K562 (cell line): ENCODE results near the gene PUS7. TPM values are rescaled to one million over a fixed set of nuclear protein-coding genes. Genes with fewer than 3 reads are reported as not detected.
A peak's percentile ranks its signal among the peaks of the same experiment; 100 is the strongest.

Source experiments
- CEBPG ChIP-seq, 3 experiments: fragments of 200-800 bp in 1 of 3; sonication (Bioruptor generic) in 1 of 3; sonication (generic) in 1 of 3; formaldehyde crosslinking in 1 of 3; IDR thresholded peaks in 2 of 3; conservative IDR thresholded peaks in 1 of 3; 2 replicates each; pipeline versions ENCODE4 v1.6.1 to v1.8.0; 2016 to 2022; ENCODE audit warnings: missing compliant biosample characterization in 2 of 3, missing genetic modification characterization in 2 of 3, mild to moderate bottlenecking in 1 of 3, missing genetic modification reagents in 1 of 3
- CSDE1 ChIP-seq, 2 experiments: fragments of 450-650 bp; IDR thresholded peaks; 2 replicates each; pipeline ENCODE4 v1.6.1; 2016; ENCODE audit warnings: mild to moderate bottlenecking in 1 of 2
- FOXJ3 ChIP-seq: sonication (generic); formaldehyde crosslinking; IDR thresholded peaks from 2 replicates; pipeline ENCODE4 v1.4.0; 2020; ENCODE audit warnings: mild to moderate bottlenecking, missing genetic modification reagents
- HNRNPK ChIP-seq: fragments of 200-400 bp; formaldehyde crosslinking; IDR thresholded peaks from one replicate; pipeline ENCODE4 v1.6.1; 2018; ENCODE audit warnings: mild to moderate bottlenecking, low read depth, low read length; ENCODE audit not compliant: poor library complexity, severe bottlenecking
- MAFF ChIP-seq: IDR thresholded peaks from 2 replicates; pipeline ENCODE4 v1.6.1; 2012; ENCODE audit warnings: low read length, improper control_type of control experiment
- NFE2 ChIP-seq: IDR thresholded peaks from 2 replicates; pipeline ENCODE4 v1.6.1; 2014; ENCODE audit warnings: antibody characterized with exemption, low read depth
- SMAD2 ChIP-seq: fragments of 150-350 bp; IDR thresholded peaks from 2 replicates; pipeline ENCODE4 v1.6.1; 2014; ENCODE audit warnings: low read depth, mild to moderate bottlenecking, low read length
- XRCC3 ChIP-seq: fragments of 450-650 bp; IDR thresholded peaks from 2 replicates; pipeline ENCODE4 v1.6.1; 2017; ENCODE audit warnings: mild to moderate bottlenecking, moderate library complexity
- polyA plus RNA-seq, 8 experiments: library from polyadenylated mRNA; depleted of rRNA in 4 of 8; stranded (reverse) in 5 of 8; unstranded in 3 of 8; fragments of >200 nt; fragmentation: Nextera tagmentation in 2 of 8; fragmentation: Illumina TruSeq in 1 of 8; extraction: Ambion mirVana in 2 of 8; extraction: Trizol in 1 of 8; gene quantifications; 2 replicates each; pipeline versions ENCODE4 v1.2.1 to v1.2.3, GENCODE V29; 2011 to 2014; ENCODE audit warnings: inconsistent platforms in 1 of 8, missing spikeins in 1 of 8
- total RNA-seq, 7 experiments: library from RNA; depleted of rRNA in 6 of 7; stranded (reverse); fragments of >200 nt in 6 of 7; fragmentation: Illumina TruSeq in 2 of 7; extraction: Trizol in 2 of 7; gene quantifications; 2 replicates each; pipeline versions ENCODE4 v1.2.1 to v1.2.3, GENCODE V29; 2011 to 2021; ENCODE audit warnings: low replicate concordance in 1 of 7
- TF ChIP-seq, protein P1 (sequence below): fragments of 450-650 bp; formaldehyde crosslinking; IDR thresholded peaks from 2 replicates; pipeline ENCODE4 v1.4.0; 2020; ENCODE audit warnings: mild to moderate bottlenecking, moderate library complexity
- TF ChIP-seq, protein P2 (sequence below): fragments of 450-650 bp; IDR thresholded peaks from 2 replicates; pipeline ENCODE4 v1.6.1; 2016; ENCODE audit warnings: mild to moderate bottlenecking, moderate library complexity
- TF ChIP-seq, protein P3 (sequence below): sonication (generic); IDR thresholded peaks from 2 replicates; pipeline ENCODE4 v1.6.1; 2016
- TF ChIP-seq, protein P4 (sequence below): fragments of 450-650 bp; IDR thresholded peaks from 2 replicates; pipeline ENCODE4 v1.6.1; 2016; ENCODE audit warnings: low read depth, mild to moderate bottlenecking, moderate library complexity
- TF ChIP-seq, protein P5 (sequence below): fragments of 450-650 bp; IDR thresholded peaks from 2 replicates; pipeline ENCODE4 v1.6.1; 2016

The PUS7 gene
- total and polyA plus RNA-seq, 9 of the 15 experiments (the other 6 are each of a cell fraction or from before 2014, with no cell fraction given), result 15.1 to 95.6 (median 63.2) TPM

DNA sequence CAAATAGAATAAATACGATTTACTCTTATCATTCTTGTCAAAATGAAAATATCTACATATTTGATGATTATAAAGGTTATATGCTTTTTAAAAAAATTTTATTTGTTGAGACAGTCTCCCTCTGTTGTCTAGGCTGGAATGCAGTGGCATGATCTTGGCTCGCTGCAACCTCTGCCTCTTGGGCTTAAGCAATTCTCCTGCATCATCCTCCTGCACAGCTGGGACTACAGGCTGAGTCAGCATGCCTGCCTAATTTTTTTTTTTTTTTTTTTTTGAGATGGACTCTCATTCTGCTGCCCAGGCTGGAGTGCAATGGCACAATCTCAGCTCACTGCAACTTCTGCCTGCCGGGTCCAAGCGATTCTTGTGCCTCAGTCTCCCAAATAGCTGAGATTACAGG, 48.9 kb downstream of the PUS7 start (continued):
- no peak for TF ChIP-seq FOXJ3 (CRISPR knock-in tag)
- TF ChIP-seq XRCC3, result no peak
- TF ChIP-seq, protein P1, sequence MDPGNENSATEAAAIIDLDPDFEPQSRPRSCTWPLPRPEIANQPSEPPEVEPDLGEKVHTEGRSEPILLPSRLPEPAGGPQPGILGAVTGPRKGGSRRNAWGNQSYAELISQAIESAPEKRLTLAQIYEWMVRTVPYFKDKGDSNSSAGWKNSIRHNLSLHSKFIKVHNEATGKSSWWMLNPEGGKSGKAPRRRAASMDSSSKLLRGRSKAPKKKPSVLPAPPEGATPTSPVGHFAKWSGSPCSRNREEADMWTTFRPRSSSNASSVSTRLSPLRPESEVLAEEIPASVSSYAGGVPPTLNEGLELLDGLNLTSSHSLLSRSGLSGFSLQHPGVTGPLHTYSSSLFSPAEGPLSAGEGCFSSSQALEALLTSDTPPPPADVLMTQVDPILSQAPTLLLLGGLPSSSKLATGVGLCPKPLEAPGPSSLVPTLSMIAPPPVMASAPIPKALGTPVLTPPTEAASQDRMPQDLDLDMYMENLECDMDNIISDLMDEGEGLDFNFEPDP, result no peak
- no peak for TF ChIP-seq SMAD2
- TF ChIP-seq CEBPG (CRISPR knock-in tag; IDR thresholded peaks at IDR 0.05), result no peak
- TF ChIP-seq CEBPG (tag; conservative IDR thresholded peaks at IDR 0.05 in 1 of 2, IDR thresholded peaks at IDR 0.05 in 1 of 2), result peak in 1 of 2 experiments; percentile 37; a peak in 1 of 4 replicates
- TF ChIP-seq HNRNPK, result no peak
- peak; percentile 25; the same call in 1 of the 2 replicates for TF ChIP-seq NFE2
- TF ChIP-seq, protein P2, sequence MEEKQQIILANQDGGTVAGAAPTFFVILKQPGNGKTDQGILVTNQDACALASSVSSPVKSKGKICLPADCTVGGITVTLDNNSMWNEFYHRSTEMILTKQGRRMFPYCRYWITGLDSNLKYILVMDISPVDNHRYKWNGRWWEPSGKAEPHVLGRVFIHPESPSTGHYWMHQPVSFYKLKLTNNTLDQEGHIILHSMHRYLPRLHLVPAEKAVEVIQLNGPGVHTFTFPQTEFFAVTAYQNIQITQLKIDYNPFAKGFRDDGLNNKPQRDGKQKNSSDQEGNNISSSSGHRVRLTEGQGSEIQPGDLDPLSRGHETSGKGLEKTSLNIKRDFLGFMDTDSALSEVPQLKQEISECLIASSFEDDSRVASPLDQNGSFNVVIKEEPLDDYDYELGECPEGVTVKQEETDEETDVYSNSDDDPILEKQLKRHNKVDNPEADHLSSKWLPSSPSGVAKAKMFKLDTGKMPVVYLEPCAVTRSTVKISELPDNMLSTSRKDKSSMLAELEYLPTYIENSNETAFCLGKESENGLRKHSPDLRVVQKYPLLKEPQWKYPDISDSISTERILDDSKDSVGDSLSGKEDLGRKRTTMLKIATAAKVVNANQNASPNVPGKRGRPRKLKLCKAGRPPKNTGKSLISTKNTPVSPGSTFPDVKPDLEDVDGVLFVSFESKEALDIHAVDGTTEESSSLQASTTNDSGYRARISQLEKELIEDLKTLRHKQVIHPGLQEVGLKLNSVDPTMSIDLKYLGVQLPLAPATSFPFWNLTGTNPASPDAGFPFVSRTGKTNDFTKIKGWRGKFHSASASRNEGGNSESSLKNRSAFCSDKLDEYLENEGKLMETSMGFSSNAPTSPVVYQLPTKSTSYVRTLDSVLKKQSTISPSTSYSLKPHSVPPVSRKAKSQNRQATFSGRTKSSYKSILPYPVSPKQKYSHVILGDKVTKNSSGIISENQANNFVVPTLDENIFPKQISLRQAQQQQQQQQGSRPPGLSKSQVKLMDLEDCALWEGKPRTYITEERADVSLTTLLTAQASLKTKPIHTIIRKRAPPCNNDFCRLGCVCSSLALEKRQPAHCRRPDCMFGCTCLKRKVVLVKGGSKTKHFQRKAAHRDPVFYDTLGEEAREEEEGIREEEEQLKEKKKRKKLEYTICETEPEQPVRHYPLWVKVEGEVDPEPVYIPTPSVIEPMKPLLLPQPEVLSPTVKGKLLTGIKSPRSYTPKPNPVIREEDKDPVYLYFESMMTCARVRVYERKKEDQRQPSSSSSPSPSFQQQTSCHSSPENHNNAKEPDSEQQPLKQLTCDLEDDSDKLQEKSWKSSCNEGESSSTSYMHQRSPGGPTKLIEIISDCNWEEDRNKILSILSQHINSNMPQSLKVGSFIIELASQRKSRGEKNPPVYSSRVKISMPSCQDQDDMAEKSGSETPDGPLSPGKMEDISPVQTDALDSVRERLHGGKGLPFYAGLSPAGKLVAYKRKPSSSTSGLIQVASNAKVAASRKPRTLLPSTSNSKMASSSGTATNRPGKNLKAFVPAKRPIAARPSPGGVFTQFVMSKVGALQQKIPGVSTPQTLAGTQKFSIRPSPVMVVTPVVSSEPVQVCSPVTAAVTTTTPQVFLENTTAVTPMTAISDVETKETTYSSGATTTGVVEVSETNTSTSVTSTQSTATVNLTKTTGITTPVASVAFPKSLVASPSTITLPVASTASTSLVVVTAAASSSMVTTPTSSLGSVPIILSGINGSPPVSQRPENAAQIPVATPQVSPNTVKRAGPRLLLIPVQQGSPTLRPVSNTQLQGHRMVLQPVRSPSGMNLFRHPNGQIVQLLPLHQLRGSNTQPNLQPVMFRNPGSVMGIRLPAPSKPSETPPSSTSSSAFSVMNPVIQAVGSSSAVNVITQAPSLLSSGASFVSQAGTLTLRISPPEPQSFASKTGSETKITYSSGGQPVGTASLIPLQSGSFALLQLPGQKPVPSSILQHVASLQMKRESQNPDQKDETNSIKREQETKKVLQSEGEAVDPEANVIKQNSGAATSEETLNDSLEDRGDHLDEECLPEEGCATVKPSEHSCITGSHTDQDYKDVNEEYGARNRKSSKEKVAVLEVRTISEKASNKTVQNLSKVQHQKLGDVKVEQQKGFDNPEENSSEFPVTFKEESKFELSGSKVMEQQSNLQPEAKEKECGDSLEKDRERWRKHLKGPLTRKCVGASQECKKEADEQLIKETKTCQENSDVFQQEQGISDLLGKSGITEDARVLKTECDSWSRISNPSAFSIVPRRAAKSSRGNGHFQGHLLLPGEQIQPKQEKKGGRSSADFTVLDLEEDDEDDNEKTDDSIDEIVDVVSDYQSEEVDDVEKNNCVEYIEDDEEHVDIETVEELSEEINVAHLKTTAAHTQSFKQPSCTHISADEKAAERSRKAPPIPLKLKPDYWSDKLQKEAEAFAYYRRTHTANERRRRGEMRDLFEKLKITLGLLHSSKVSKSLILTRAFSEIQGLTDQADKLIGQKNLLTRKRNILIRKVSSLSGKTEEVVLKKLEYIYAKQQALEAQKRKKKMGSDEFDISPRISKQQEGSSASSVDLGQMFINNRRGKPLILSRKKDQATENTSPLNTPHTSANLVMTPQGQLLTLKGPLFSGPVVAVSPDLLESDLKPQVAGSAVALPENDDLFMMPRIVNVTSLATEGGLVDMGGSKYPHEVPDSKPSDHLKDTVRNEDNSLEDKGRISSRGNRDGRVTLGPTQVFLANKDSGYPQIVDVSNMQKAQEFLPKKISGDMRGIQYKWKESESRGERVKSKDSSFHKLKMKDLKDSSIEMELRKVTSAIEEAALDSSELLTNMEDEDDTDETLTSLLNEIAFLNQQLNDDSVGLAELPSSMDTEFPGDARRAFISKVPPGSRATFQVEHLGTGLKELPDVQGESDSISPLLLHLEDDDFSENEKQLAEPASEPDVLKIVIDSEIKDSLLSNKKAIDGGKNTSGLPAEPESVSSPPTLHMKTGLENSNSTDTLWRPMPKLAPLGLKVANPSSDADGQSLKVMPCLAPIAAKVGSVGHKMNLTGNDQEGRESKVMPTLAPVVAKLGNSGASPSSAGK, result no peak
- TF ChIP-seq, protein P3, sequence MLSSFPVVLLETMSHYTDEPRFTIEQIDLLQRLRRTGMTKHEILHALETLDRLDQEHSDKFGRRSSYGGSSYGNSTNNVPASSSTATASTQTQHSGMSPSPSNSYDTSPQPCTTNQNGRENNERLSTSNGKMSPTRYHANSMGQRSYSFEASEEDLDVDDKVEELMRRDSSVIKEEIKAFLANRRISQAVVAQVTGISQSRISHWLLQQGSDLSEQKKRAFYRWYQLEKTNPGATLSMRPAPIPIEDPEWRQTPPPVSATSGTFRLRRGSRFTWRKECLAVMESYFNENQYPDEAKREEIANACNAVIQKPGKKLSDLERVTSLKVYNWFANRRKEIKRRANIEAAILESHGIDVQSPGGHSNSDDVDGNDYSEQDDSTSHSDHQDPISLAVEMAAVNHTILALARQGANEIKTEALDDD, result no peak
- TF ChIP-seq, protein P4, sequence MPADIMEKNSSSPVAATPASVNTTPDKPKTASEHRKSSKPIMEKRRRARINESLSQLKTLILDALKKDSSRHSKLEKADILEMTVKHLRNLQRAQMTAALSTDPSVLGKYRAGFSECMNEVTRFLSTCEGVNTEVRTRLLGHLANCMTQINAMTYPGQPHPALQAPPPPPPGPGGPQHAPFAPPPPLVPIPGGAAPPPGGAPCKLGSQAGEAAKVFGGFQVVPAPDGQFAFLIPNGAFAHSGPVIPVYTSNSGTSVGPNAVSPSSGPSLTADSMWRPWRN, result no peak
- peak; percentile 17; the same call in 1 of the 2 replicates for TF ChIP-seq MAFF
- TF ChIP-seq, protein P5, sequence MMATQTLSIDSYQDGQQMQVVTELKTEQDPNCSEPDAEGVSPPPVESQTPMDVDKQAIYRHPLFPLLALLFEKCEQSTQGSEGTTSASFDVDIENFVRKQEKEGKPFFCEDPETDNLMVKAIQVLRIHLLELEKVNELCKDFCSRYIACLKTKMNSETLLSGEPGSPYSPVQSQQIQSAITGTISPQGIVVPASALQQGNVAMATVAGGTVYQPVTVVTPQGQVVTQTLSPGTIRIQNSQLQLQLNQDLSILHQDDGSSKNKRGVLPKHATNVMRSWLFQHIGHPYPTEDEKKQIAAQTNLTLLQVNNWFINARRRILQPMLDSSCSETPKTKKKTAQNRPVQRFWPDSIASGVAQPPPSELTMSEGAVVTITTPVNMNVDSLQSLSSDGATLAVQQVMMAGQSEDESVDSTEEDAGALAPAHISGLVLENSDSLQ, result no peak
- TF ChIP-seq CSDE1 (IDR thresholded peaks at IDR 0.05), result no peak
